HepG2 (cell line): ENCODE measurements around the gene PRKAB1. TPM values are rescaled to one million over a fixed set of nuclear protein-coding genes. Genes with fewer than 3 reads are reported as not detected.

Source experiments
- ATAC-seq: fragments of 200-7000 bp; cut with Tn5 transposase; 3 replicates; pipeline ENCODE4 v1.9.1; 2020; ENCODE audit warnings: mild to moderate bottlenecking, moderate library complexity
- BruUV-seq: library from RNA; stranded (reverse); fragments of 400-500 nt; replicated peaks from 2 replicates; lab custom pipeline; 2021; lab: Mats Ljungman, UMichigan
- CTCF ChIA-PET: fragments of 300-600 bp; formaldehyde crosslinking; extraction: SDS; loops from one replicate; lab custom pipeline; 2021; ENCODE audit warnings: low total read pairs, inconsistent platforms, low intra/inter-chr PET ratio; lab: Yijun Ruan, JAX
- POLR2A ChIA-PET: fragments of 350-600 bp; sonication (Branson Sonifier 250); formaldehyde crosslinking; loops from one replicate; lab custom pipeline; 2020; ENCODE audit warnings: antibody characterized with exemption, inconsistent platforms; lab: Yijun Ruan, JAX
- DNase-seq: peaks from one replicate; pipeline ENCODE4 v3.0.0-alpha.2; 2015; ENCODE audit warnings: low spot score
- FAIRE-seq: peaks from 3 replicates; lab custom pipeline; 2011; peaks lifted over from hg19 to GRCh38; lab: Jason Lieb, UNC
- H2AFZ ChIP-seq: one replicate; pipeline ENCODE4 v1.6.1; 2011; ENCODE audit warnings: low read length, inconsistent platforms
- H3K27ac ChIP-seq: fragments of 300-600 bp; 3 replicates; pipeline ENCODE4 v1.8.0; 2011; ENCODE audit warnings: mixed run types, mild to moderate bottlenecking, mixed read lengths, low read length, inconsistent platforms; ENCODE audit not compliant: insufficient read depth; ENCODE audit errors: extremely low read length
- H3K27me3 ChIP-seq, 2 experiments: fragments of 200-600 bp in 1 of 2; 2 replicates in 1 of 2; 3 replicates in 1 of 2; pipeline versions ENCODE4 v1.6.0 to v1.8.0; 2011; ENCODE audit warnings: low read length in 2 of 2, mild to moderate bottlenecking in 2 of 2, moderate library complexity in 2 of 2, inconsistent platforms in 1 of 2; ENCODE audit not compliant: insufficient read depth in 2 of 2, control insufficient read depth in 1 of 2
- H3K36me3 ChIP-seq, 2 experiments: fragments of 200-600 bp in 1 of 2; replicated peaks in 1 of 2; 2 replicates in 1 of 2; 3 replicates in 1 of 2; pipeline versions ENCODE4 v1.5.1 to v1.8.0; 2011; ENCODE audit warnings: low read length in 2 of 2, inconsistent platforms in 1 of 2; ENCODE audit not compliant: insufficient read depth in 2 of 2, control insufficient read depth in 1 of 2
- H3K4me1 ChIP-seq: 2 replicates; pipeline ENCODE4 v1.5.1; 2012; ENCODE audit warnings: low read length, inconsistent platforms; ENCODE audit not compliant: insufficient read depth
- H3K4me2 ChIP-seq: 2 replicates; pipeline ENCODE4 v1.6.0; 2011; ENCODE audit warnings: low read depth, low read length, inconsistent platforms
- H3K4me3 ChIP-seq, 3 experiments: fragments of 200-600 bp in 1 of 3; sonication (generic), shearing (Covaris generic) in 1 of 3; replicated peaks in 1 of 3; 2 replicates each; pipeline ENCODE4 v1.5.1; 2011 to 2016; ENCODE audit warnings: low read length in 3 of 3, inconsistent platforms in 2 of 3, low read depth in 2 of 3, mild to moderate bottlenecking in 2 of 3, control low read depth in 1 of 3, mixed read lengths in 1 of 3; ENCODE audit not compliant: insufficient read depth in 1 of 3
- H3K79me2 ChIP-seq: one replicate; pipeline ENCODE4 v1.6.1; 2011; ENCODE audit warnings: low read length, inconsistent platforms; ENCODE audit not compliant: insufficient read depth
- H3K9ac ChIP-seq: 2 replicates; pipeline ENCODE4 v1.6.0; 2011; ENCODE audit warnings: mild to moderate bottlenecking, low read depth, low read length, inconsistent platforms; ENCODE audit not compliant: insufficient read depth
- H3K9me3 ChIP-seq: 2 replicates; pipeline ENCODE4 v1.5.1; 2012; ENCODE audit warnings: mild to moderate bottlenecking, low read length
- H4K20me1 ChIP-seq: 2 replicates; pipeline ENCODE4 v1.6.0; 2011; ENCODE audit warnings: inconsistent platforms, mild to moderate bottlenecking, low read length, moderate library complexity; ENCODE audit not compliant: insufficient read depth
- CBFB ChIP-seq: sonication (generic); formaldehyde crosslinking; IDR thresholded peaks from 2 replicates; pipeline ENCODE4 v1.4.0; 2020; ENCODE audit warnings: missing genetic modification reagents
- HOXA3 ChIP-seq: sonication (generic); formaldehyde crosslinking; IDR thresholded peaks from 2 replicates; pipeline ENCODE4 v1.5.0; 2020; ENCODE audit warnings: missing genetic modification reagents
- ISL2 ChIP-seq: sonication (generic); formaldehyde crosslinking; IDR thresholded peaks from 2 replicates; pipeline ENCODE4 v1.5.0; 2020; ENCODE audit warnings: missing genetic modification reagents
- NFYC ChIP-seq: IDR thresholded peaks from 2 replicates; pipeline ENCODE4 v1.6.1; 2016; ENCODE audit warnings: missing genetic modification reagents, missing compliant biosample characterization
- NR2F2 ChIP-seq: IDR thresholded peaks from 2 replicates; pipeline ENCODE4 v1.6.1; 2012; ENCODE audit warnings: low read depth, inconsistent platforms, borderline replicate concordance
- PHB2 ChIP-seq: fragments of 450-650 bp; IDR thresholded peaks from 2 replicates; pipeline ENCODE4 v1.6.1; 2018; ENCODE audit not compliant: partially characterized antibody
- ZNF253 ChIP-seq: sonication (generic); formaldehyde crosslinking; IDR thresholded peaks from 2 replicates; pipeline ENCODE4 v1.8.0; 2022; ENCODE audit warnings: mild to moderate bottlenecking, missing genetic modification reagents, borderline replicate concordance
- ZNF607 ChIP-seq: sonication (generic); formaldehyde crosslinking; IDR thresholded peaks from 2 replicates; pipeline ENCODE4 v1.5.1; 2020; ENCODE audit warnings: missing genetic modification reagents, mild to moderate bottlenecking, borderline replicate concordance
- ZNF660 ChIP-seq: sonication (generic); formaldehyde crosslinking; IDR thresholded peaks from 2 replicates; pipeline ENCODE4 v1.5.1; 2020; ENCODE audit warnings: mild to moderate bottlenecking, low read depth, missing genetic modification reagents, borderline replicate concordance
- WGBS: methylation state at CpG from one replicate; pipeline ENCODE4 v1.1.6; 2017; ENCODE audit warnings: low lambda C conversion rate; 5-methylcytosine and 5-hydroxymethylcytosine counted together
- in situ Hi-C: cut with HindIII; loops from 2 replicates; pipeline ENCODE4 v1.10.0; 2017; ENCODE audit warnings: low pct_unique_long_range_greater_than_20kb; ENCODE audit not compliant: extremely low pct_ligation_motif_present
- intact Hi-C: fragments of 100-400 bp; cut with micrococcal nuclease; formaldehyde crosslinking; loops from one replicate; pipeline ENCODE4 v1.10.0; 2022; ENCODE audit not compliant: unreplicated experiment
- polyA plus RNA-seq, 8 experiments: library from polyadenylated mRNA; depleted of rRNA in 3 of 8; stranded (reverse) in 7 of 8; unstranded in 1 of 8; fragments of >200 nt; fragmentation: Illumina TruSeq in 4 of 8; extraction: Trizol in 4 of 8; gene quantifications; 2 replicates each; pipeline versions ENCODE4 v1.2.1 to v1.2.3, GENCODE V29; 2011 to 2016; ENCODE audit warnings: low read depth in 4 of 8, missing spikeins in 1 of 8, mixed read lengths in 1 of 8; ENCODE audit not compliant: insufficient read depth in 1 of 8
- total RNA-seq, 5 experiments: library from RNA; depleted of rRNA; stranded (reverse); fragments of >200 nt; fragmentation: Illumina TruSeq; extraction: Trizol; gene quantifications; 2 replicates each; pipeline ENCODE4 v1.2.3, GENCODE V29; 2016; ENCODE audit warnings: low read depth in 1 of 5
- TF ChIP-seq, protein P1 (sequence below), 2 experiments: IDR thresholded peaks; 2 replicates each; pipeline ENCODE4 v1.6.1; 2011 to 2012; ENCODE audit warnings: low read length in 2 of 2, borderline replicate concordance in 1 of 2, low read depth in 1 of 2, mild to moderate bottlenecking in 1 of 2, moderate library complexity in 1 of 2
- TF ChIP-seq, protein P2 (sequence below): sonication (generic); formaldehyde crosslinking; IDR thresholded peaks from 2 replicates; pipeline ENCODE4 v1.4.0; 2020; ENCODE audit warnings: low read depth, mild to moderate bottlenecking, missing genetic modification reagents
- TF ChIP-seq, protein P3 (sequence below): sonication (generic); formaldehyde crosslinking; IDR thresholded peaks from 2 replicates; pipeline ENCODE4 v1.8.1; 2023; ENCODE audit warnings: mild to moderate bottlenecking, inconsistent platforms, moderate library complexity, missing genetic modification reagents, borderline replicate concordance
- TF ChIP-seq, protein P4 (sequence below): sonication (generic); formaldehyde crosslinking; IDR thresholded peaks from 2 replicates; pipeline ENCODE4 v1.5.0; 2020; ENCODE audit warnings: missing genetic modification reagents
- TF ChIP-seq, protein P5 (sequence below): sonication (generic); formaldehyde crosslinking; IDR thresholded peaks from 2 replicates; pipeline ENCODE4 v1.4.0; 2020; ENCODE audit warnings: missing genetic modification reagents, low read depth, mild to moderate bottlenecking, borderline replicate concordance

PRKAB1 gene
- total and polyA plus RNA-seq, 2 of the 13 experiments (the other 11 are each of a cell fraction or from before 2014, with no cell fraction given), result 28.4 to 35.5 TPM

DNA sequence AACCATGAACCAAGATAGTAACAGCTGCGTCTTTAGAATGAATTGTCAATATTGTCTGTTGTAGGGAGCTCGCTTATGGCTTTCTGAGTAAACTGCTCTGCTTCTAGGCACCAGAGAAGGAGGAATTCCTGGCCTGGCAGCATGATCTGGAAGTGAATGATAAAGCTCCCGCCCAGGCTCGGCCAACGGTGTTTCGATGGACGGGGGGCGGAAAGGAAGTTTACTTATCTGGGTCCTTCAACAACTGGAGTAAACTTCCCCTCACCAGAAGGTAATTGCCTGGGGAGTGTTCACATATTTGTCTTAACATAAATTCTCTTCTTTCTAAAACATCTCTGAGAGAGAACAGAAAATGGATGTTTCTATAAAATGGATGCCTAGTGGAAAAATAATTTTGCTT, 4.3 kb downstream of the PRKAB1 start:
- ATAC-seq (no peak), FAIRE-seq (no peak), DNase-seq (no peak)
- ChIA-PET POLR2A (interaction anchor here (1.0 kb wide), 1 partner anchor 9 kb away, joined by 3 read pairs; no protein-coding TSS in a partner anchor), CTCF (no interaction called here)
- H2AFZ ChIP-seq, result no peak overlapping the region
- BruUV-seq, result no TSS peak
- H4K20me1 ChIP-seq, result peaks cover 12% of the 10 kb centered on the region
- H3K4me1 ChIP-seq, result peaks cover 23% of the 10 kb centered on the region
- H3K9ac ChIP-seq, result no peak overlapping the region
- no peaks in the 10 kb centered on the region for H3K9me3 ChIP-seq
- in situ Hi-C loops (no loop called here), intact Hi-C loops (no loop called here)
- no peak overlapping the region for H3K4me2 ChIP-seq
- H3K27ac ChIP-seq, result no peak overlapping the region
- 97% methylated on average over 8 of the region's 8 CpGs for WGBS
- H3K79me2 ChIP-seq, result peaks cover 13% of the 10 kb centered on the region
- H3K36me3 ChIP-seq, result peaks cover 27 to 66% of the 10 kb centered on the region in 2 experiments
- no peak overlapping the region for H3K4me3 ChIP-seq
- H3K27me3 ChIP-seq, result no peaks in the 10 kb centered on the region; a peak in 1 of 5 replicates
- no peak for TF ChIP-seq ZNF660
- TF ChIP-seq, protein P1, sequence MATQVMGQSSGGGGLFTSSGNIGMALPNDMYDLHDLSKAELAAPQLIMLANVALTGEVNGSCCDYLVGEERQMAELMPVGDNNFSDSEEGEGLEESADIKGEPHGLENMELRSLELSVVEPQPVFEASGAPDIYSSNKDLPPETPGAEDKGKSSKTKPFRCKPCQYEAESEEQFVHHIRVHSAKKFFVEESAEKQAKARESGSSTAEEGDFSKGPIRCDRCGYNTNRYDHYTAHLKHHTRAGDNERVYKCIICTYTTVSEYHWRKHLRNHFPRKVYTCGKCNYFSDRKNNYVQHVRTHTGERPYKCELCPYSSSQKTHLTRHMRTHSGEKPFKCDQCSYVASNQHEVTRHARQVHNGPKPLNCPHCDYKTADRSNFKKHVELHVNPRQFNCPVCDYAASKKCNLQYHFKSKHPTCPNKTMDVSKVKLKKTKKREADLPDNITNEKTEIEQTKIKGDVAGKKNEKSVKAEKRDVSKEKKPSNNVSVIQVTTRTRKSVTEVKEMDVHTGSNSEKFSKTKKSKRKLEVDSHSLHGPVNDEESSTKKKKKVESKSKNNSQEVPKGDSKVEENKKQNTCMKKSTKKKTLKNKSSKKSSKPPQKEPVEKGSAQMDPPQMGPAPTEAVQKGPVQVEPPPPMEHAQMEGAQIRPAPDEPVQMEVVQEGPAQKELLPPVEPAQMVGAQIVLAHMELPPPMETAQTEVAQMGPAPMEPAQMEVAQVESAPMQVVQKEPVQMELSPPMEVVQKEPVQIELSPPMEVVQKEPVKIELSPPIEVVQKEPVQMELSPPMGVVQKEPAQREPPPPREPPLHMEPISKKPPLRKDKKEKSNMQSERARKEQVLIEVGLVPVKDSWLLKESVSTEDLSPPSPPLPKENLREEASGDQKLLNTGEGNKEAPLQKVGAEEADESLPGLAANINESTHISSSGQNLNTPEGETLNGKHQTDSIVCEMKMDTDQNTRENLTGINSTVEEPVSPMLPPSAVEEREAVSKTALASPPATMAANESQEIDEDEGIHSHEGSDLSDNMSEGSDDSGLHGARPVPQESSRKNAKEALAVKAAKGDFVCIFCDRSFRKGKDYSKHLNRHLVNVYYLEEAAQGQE (IDR thresholded peaks at IDR 0.05; ENCODE audit: borderline replicate concordance in 1 of 2, low read depth in 1 of 2, low read length in 2 of 2), result no peak
- TF ChIP-seq NFYC (CRISPR knock-in tag), result no peak
- TF ChIP-seq, protein P2, sequence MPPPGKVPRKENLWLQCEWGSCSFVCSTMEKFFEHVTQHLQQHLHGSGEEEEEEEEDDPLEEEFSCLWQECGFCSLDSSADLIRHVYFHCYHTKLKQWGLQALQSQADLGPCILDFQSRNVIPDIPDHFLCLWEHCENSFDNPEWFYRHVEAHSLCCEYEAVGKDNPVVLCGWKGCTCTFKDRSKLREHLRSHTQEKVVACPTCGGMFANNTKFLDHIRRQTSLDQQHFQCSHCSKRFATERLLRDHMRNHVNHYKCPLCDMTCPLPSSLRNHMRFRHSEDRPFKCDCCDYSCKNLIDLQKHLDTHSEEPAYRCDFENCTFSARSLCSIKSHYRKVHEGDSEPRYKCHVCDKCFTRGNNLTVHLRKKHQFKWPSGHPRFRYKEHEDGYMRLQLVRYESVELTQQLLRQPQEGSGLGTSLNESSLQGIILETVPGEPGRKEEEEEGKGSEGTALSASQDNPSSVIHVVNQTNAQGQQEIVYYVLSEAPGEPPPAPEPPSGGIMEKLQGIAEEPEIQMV, result no peak
- TF ChIP-seq, protein P3, sequence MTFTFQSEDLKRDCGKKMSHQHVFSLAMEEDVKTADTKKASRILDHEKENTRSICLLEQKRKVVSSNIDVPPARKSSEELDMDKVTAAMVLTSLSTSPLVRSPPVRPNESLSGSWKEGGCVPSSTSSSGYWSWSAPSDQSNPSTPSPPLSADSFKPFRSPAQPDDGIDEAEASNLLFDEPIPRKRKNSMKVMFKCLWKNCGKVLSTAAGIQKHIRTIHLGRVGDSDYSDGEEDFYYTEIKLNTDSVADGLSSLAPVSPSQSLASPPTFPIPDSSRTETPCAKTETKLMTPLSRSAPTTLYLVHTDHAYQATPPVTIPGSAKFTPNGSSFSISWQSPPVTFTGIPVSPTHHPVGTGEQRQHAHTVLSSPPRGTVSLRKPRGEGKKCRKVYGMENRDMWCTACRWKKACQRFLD, result no peak
- no peak for TF ChIP-seq ISL2 (CRISPR knock-in tag)
- TF ChIP-seq CBFB (CRISPR knock-in tag), result no peak
- TF ChIP-seq, protein P4, sequence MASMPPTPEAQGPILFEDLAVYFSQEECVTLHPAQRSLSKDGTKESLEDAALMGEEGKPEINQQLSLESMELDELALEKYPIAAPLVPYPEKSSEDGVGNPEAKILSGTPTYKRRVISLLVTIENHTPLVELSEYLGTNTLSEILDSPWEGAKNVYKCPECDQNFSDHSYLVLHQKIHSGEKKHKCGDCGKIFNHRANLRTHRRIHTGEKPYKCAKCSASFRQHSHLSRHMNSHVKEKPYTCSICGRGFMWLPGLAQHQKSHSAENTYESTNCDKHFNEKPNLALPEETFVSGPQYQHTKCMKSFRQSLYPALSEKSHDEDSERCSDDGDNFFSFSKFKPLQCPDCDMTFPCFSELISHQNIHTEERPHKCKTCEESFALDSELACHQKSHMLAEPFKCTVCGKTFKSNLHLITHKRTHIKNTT, result no peak
- TF ChIP-seq, protein P5, sequence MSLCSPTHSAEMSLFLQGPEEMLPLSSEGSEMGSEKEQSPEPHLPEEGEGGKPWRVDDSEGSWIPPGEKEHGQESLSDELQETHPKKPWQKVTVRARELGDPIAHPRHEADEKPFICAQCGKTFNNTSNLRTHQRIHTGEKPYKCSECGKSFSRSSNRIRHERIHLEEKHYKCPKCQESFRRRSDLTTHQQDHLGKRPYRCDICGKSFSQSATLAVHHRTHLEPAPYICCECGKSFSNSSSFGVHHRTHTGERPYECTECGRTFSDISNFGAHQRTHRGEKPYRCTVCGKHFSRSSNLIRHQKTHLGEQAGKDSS, result no peak
- TF ChIP-seq NR2F2, result no peak
- no peak for TF ChIP-seq ZNF607
- TF ChIP-seq PHB2, result no peak
- TF ChIP-seq ZNF253 (CRISPR knock-in tag), result no peak
- no peak for TF ChIP-seq HOXA3 (CRISPR knock-in tag)
